Activated B cell treated with CpG ODN at 0.5 μM for 24 hours (primary cell): ENCODE results near the gene ACKR2. TPM values are rescaled to one million over a fixed set of nuclear protein-coding genes. Genes with fewer than 3 reads are reported as not detected.

Source experiments
- ATAC-seq: fragments of 200-7000 bp; cut with Tn5 transposase; one replicate; pipeline ENCODE4 v1.10.0; 2021; ENCODE audit warnings: low read depth, mild to moderate bottlenecking, moderate library complexity
- CTCF ChIA-PET: fragments of 350-600 bp; sonication (Branson Sonifier 250); formaldehyde crosslinking; loops from one replicate; lab custom pipeline; 2021; ENCODE audit warnings: antibody characterized with exemption; lab: Charles Lee
- POLR2A ChIA-PET: fragments of 350-600 bp; sonication (Branson Sonifier 250); formaldehyde crosslinking; loops from one replicate; lab custom pipeline; 2021; ENCODE audit warnings: antibody characterized with exemption; lab: Charles Lee
- DNase-seq: peaks from one replicate; pipeline ENCODE4 v3.0.0; 2022
- H3K27ac Mint-ChIP-seq: one replicate; pipeline ENCODE4 v1.8.0; 2020; ENCODE audit warnings: mixed read lengths
- H3K27me3 Mint-ChIP-seq: one replicate; pipeline ENCODE4 v1.8.0; 2021; ENCODE audit warnings: mixed read lengths
- H3K36me3 Mint-ChIP-seq: one replicate; pipeline ENCODE4 v1.8.0; 2021; ENCODE audit warnings: low read depth, mixed read lengths
- H3K4me1 Mint-ChIP-seq: one replicate; pipeline ENCODE4 v1.8.0; 2021; ENCODE audit warnings: mixed read lengths
- H3K4me3 Mint-ChIP-seq: one replicate; pipeline ENCODE4 v1.8.0; 2020; ENCODE audit warnings: mild to moderate bottlenecking, mixed read lengths
- H3K9me3 Mint-ChIP-seq: one replicate; pipeline ENCODE4 v1.8.0; 2020; ENCODE audit warnings: mixed read lengths
- intact Hi-C: fragments of 100-400 bp; cut with micrococcal nuclease; formaldehyde crosslinking; loops from one replicate; pipeline ENCODE4 v1.15.1; 2024
- total RNA-seq: library from RNA; stranded (reverse); gene quantifications from 2 replicates; pipeline ENCODE4 v1.2.3, GENCODE V29; 2022
- TF ChIP-seq, protein P1 (sequence below): fragments of 200-600 bp; IDR thresholded peaks from one replicate; pipeline ENCODE4 v1.8.0; 2022; ENCODE audit warnings: antibody characterized with exemption, mild to moderate bottlenecking

Gene ACKR2
- total RNA-seq, 1 donor from 2014 or later, result 0.22 TPM

DNA sequence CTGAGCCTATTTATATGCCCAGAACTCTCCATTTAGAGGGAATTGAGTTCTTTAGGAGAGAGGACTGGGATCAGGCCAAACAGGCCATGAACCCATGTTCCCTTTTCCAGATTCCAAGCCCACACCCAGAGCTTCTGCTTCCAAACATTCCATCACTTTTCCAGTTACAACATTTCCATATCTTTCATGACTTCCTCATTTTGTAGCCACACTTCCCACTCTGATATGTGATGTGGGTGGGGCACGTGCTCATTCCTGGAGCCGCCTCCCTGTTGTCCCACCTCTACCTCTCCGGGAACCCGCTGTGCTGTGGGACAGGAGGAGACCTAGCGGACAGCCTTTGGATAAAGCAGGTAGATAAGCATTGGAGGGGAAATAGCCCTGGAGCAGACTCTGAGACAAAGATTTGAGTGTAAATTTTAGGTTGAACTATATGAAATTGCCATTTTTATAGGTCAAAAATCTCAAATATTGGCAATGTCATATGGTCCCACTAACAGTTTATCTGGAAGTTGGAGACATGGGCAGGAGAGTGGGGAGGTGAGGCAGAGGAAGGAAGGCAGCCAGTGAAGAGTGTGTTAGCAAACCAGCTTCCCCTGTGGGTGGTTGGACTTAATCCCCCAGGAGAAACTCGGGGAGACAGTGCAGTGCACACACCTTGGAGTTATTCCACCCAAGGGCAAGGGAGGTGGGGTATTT is 34.6 kb downstream of the ACKR2 start:
- peaks cover 43% of the 10 kb centered on the region for H3K4me1 Mint-ChIP-seq
- DNase-seq (no peak), ATAC-seq (no peak)
- no peaks in the 10 kb centered on the region for H3K9me3 Mint-ChIP-seq
- H3K27me3 Mint-ChIP-seq, result no peaks in the 10 kb centered on the region
- ChIA-PET POLR2A (no interaction called here), CTCF (no interaction called here)
- H3K36me3 Mint-ChIP-seq, result no peaks in the 10 kb centered on the region
- H3K4me3 Mint-ChIP-seq, result no peak overlapping the region
- TF ChIP-seq, protein P1, sequence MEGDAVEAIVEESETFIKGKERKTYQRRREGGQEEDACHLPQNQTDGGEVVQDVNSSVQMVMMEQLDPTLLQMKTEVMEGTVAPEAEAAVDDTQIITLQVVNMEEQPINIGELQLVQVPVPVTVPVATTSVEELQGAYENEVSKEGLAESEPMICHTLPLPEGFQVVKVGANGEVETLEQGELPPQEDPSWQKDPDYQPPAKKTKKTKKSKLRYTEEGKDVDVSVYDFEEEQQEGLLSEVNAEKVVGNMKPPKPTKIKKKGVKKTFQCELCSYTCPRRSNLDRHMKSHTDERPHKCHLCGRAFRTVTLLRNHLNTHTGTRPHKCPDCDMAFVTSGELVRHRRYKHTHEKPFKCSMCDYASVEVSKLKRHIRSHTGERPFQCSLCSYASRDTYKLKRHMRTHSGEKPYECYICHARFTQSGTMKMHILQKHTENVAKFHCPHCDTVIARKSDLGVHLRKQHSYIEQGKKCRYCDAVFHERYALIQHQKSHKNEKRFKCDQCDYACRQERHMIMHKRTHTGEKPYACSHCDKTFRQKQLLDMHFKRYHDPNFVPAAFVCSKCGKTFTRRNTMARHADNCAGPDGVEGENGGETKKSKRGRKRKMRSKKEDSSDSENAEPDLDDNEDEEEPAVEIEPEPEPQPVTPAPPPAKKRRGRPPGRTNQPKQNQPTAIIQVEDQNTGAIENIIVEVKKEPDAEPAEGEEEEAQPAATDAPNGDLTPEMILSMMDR, result no peak
- intact Hi-C loops, result no loop called here
- no peak overlapping the region for H3K27ac Mint-ChIP-seq

DNA sequence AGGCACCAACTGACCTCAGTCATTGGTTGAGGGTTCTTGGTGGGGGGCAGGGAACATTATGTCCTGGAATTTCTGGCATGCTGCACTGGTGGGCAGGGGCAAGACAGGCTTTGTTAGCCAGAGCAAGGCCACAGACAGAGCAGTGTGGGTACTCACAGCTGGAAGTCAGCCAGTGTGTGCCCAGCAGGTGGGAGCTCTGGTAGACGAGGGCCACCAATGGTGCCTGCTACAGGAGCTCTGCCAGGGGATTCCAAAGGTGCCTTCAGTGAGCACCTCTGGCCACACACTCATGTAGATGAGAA is 35.1 kb downstream of the ACKR2 start:
- DNase-seq (no peak), ATAC-seq (no peak)
- no peak overlapping the region for H3K27ac Mint-ChIP-seq
- H3K27me3 Mint-ChIP-seq, result no peaks in the 10 kb centered on the region
- H3K4me3 Mint-ChIP-seq, result no peak overlapping the region
- no peaks in the 10 kb centered on the region for H3K36me3 Mint-ChIP-seq
- CTCF ChIA-PET, result no interaction called here
- no peaks in the 10 kb centered on the region for H3K9me3 Mint-ChIP-seq
- TF ChIP-seq, protein P1, result no peak
- intact Hi-C loops, result no loop called here
- POLR2A ChIA-PET, result no interaction called here
- H3K4me1 Mint-ChIP-seq, result peaks cover 42% of the 10 kb centered on the region

DNA sequence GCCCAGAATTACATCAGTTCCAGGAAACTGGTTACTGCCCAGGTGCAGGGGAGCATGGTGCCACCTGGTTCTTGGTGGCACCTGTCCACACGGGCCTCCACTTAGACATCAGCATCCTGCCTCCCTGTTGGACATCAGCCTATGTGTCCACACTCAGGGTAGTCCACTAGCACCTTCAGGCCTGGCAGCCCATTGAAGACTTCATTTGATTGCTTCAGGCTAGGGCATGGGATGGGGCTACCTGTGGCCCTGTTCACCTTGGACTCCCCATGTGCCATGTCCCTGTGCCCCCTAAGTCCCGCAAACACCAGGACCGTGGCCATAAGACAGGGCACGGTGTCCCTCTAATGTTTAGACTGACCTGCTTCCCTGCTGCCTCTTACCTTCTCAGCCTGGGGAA is 35.6 kb downstream of the ACKR2 start:
- H3K4me1 Mint-ChIP-seq, result peaks cover 38% of the 10 kb centered on the region
- no peak overlapping the region for H3K27ac Mint-ChIP-seq
- POLR2A ChIA-PET, result no interaction called here
- intact Hi-C loops, result loop anchor here (5.0 kb wide), 1 partner anchor 43 kb away; the partner anchor contains the start of gene HIGD1A
- CTCF ChIA-PET, result no interaction called here
- no peak overlapping the region for H3K4me3 Mint-ChIP-seq
- no peaks in the 10 kb centered on the region for H3K9me3 Mint-ChIP-seq
- H3K36me3 Mint-ChIP-seq, result no peaks in the 10 kb centered on the region
- no peaks in the 10 kb centered on the region for H3K27me3 Mint-ChIP-seq
- TF ChIP-seq, protein P1, result no peak
- no peak for DNase-seq
- ATAC-seq, result no peak

DNA sequence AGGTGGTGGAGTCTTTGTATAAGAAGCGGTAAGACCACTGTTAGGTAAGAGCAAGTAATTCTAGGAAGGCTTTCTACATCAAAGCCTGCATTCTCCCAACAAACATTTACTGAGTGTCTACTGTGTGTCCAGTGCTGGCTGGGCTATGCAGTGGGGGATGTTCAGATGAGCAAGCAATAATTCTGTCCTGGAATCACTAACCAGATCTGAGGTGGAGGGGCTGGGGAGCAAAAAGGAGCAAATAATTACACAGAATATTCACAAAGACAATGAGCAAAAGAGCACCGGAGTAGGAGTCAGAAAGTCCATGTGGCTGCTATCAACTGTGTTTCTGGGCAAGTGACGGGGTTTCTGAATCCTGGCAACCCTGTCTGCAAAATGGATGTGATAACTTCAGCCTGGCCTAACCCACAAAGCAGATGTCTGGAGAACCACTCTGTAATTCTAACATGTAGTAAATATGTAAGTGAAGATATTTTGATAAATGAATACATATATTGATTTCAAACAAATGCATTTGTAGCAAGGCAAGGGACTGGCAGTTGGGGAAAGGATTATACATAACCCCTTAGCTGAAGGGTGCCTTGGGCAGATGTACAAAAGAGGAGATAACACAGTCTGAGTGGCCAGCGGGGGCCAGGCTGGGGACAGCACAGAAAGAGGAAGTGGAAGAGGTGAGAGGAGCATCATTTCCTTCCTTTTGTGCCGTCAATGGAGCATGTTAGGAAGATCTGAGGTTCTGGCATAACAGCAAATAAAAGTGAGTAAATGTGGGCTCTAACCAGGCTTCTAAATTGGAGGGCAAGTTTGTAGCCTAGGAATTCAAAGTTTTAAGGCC is 37.7 kb downstream of the ACKR2 start:
- DNase-seq, result no peak

More for the DNA sequence above, 37.7 kb downstream of the ACKR2 start:
- POLR2A ChIA-PET, result interaction anchor here (0.6 kb wide), 1 partner anchor 79 kb away, joined by 4 read pairs; no protein-coding TSS in a partner anchor
- Mint-ChIP-seq H3K36me3 (no peaks in the 10 kb centered on the region), H3K4me3 (peak overlapping the region; percentile 66), H3K27me3 (no peaks in the 10 kb centered on the region), H3K9me3 (no peaks in the 10 kb centered on the region), H3K27ac (peak overlapping the region; percentile 85), H3K4me1 (peaks cover 31% of the 10 kb centered on the region)
- ATAC-seq, result peak; percentile 90
- intact Hi-C loops, result loop anchor here (1.0 to 5.0 kb wide), 3 partner anchors 16 to 182 kb away; partner anchors contain the start of gene HIGD1A
- CTCF ChIA-PET, result interaction anchor here (1.4 kb wide), 1 partner anchor 34 kb away, joined by 8 read pairs; no protein-coding TSS in a partner anchor
- TF ChIP-seq, protein P1, result no peak
